RWPE1 (cell line): ENCODE measurements around the gene CCDC150.

ENCODE experiments used
- CTCF ChIA-PET: fragments of 350-600 bp; sonication (Branson Sonifier 250); formaldehyde crosslinking; extraction: SDS; loops from one replicate; lab custom pipeline; 2021; lab: Yijun Ruan, JAX
- POLR2A ChIA-PET: fragments of 400-600 bp; formaldehyde crosslinking; extraction: SDS; loops from one replicate; lab custom pipeline; 2020; ENCODE audit warnings: antibody characterized with exemption; ENCODE audit not compliant: low non-redundant PET; lab: Yijun Ruan, JAX
- DNase-seq: peaks from one replicate; pipeline ENCODE4 v3.0.0; 2012; ENCODE audit warnings: low spot score
- H3K27ac ChIP-seq: fragments of 450-650 bp; 2 replicates; pipeline ENCODE4 v1.5.1; 2017
- TF ChIP-seq, protein P1 (sequence below): fragments of 450-650 bp; conservative IDR thresholded peaks from 2 replicates; pipeline ENCODE4 v1.5.1; 2017; ENCODE audit warnings: low read depth, mild to moderate bottlenecking

Gene CCDC150

DNA sequence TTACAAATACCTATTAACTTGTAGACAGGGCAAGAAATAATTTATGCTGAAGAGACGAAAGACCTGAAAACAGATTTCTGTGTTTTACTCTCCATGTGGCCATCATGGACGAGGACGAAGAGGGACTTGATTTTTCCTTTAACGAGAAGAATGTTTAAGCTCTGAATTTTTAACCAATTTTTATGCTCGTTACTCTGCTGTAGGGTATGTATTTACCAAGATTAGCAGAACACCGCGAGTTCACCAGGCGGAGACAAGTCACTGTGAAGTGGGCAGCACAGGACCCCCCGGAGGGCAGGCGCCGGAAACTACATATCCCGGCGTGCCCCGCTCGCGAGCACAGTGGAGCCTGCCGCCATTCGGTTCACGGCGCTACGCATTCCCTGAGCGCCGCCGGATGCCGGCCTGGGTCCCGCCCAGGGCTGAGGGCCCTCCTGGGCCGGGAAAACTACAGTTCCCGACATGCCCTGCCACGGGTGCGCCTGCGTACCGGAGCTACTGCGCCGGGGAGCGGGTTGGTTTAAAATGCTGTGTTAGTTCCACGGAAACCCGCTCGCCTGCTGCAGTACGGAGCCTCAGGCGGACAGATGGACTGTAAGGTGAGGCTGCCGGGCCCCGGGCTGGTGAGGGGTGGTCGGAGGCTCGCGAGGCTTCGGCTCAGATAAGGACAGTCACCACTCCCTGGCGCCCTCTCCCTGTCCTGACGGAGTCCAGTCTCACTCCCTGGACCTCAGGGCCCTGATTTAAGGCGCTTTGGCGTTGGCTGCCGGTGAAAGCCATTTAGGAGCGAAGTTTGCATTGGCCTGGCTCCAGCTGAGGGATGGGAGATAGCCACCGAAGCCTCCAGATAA is at the start of gene CCDC150:
Gene CCDC150 (plus strand): TSS at position 536 of the 851 bp plus-strand sequence. CDS start 52 bp downstream, at position 588.
- CTCF ChIA-PET: interaction anchor here (0.6 to 0.7 kb wide), 3 partner anchors 44 to 826 kb away, joined by 3 read pairs; no protein-coding TSS in a partner anchor
- POLR2A ChIA-PET: interaction anchor here (1.1 kb wide), 1 partner anchor 38 kb away, joined by 3 read pairs; no protein-coding TSS in a partner anchor
- peak within 1 kb of the TSS; percentile 78 for H3K27ac ChIP-seq
- TF ChIP-seq, protein P1, sequence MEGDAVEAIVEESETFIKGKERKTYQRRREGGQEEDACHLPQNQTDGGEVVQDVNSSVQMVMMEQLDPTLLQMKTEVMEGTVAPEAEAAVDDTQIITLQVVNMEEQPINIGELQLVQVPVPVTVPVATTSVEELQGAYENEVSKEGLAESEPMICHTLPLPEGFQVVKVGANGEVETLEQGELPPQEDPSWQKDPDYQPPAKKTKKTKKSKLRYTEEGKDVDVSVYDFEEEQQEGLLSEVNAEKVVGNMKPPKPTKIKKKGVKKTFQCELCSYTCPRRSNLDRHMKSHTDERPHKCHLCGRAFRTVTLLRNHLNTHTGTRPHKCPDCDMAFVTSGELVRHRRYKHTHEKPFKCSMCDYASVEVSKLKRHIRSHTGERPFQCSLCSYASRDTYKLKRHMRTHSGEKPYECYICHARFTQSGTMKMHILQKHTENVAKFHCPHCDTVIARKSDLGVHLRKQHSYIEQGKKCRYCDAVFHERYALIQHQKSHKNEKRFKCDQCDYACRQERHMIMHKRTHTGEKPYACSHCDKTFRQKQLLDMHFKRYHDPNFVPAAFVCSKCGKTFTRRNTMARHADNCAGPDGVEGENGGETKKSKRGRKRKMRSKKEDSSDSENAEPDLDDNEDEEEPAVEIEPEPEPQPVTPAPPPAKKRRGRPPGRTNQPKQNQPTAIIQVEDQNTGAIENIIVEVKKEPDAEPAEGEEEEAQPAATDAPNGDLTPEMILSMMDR: no peak
- peak; percentile 96 for DNase-seq

DNA sequence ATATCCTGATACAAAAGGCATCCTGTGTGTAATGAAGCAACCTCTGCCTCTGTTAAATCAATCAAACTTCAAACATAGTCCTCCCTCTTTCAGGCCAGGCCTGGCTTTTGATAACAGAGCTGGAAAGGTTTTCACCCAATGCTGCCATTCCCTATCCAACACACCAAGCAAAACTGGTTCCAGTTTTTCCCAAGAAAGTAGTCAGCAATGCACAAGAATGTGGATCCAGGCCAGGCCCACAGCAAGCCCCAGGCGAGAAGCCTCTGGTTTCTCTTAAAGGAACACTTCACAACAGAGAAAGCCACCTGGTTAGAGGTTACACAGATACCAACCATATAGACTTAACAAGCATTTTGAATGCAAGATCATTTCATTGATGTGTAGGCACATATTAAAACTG is 49.2 kb upstream of the CCDC150 start:
- H3K27ac ChIP-seq: no peak overlapping the region
- TF ChIP-seq, protein P1: no peak
- POLR2A ChIA-PET: no interaction called here
- DNase-seq: no peak
- CTCF ChIA-PET: no interaction called here

DNA sequence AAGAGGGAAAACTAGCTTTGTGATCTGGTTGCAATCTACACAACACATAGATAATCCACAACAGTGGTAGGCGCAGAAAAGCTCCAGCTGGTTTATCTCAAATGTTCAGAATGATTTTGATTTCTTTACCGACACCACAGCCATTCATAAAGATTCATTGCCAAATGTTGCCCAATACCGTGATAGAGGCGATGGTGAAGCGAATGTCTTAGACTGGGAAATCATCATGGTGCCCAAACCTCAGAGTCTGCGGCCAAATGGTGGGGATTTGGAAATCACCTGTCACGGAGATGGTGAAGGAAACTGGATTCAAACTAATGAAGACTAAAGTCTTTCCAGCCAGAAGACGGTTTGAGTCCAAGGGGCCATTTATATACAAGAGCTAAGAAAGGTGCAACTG is 48.5 kb upstream of the CCDC150 start:
- TF ChIP-seq, protein P1: no peak
- CTCF ChIA-PET: interaction anchor here (0.6 kb wide), 2 partner anchors 17 to 179 kb away, joined by 3 to 4 read pairs; no protein-coding TSS in a partner anchor
- POLR2A ChIA-PET: no interaction called here
- DNase-seq: no peak
- H3K27ac ChIP-seq: no peak overlapping the region

DNA sequence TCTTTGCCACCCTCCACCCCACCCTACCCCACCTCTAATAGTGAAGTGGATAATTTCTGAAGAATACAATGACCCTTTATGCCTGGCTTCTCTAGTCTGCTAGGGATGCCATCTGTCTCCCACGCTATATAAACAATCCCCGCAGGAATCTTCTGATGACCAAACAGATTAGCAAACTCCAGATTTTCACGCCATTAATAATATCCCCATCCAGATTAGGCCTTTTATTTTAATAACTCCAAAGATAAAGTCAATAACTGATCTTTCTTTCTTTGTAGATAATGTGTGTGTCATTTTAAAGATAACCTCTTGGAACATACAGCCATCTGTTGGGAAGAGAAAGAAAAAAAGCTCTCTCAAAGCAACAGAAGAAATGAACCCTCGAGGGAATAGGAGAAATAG is 47.9 kb upstream of the CCDC150 start:
- DNase-seq: no peak
- ChIA-PET CTCF (interaction anchor here (0.6 to 0.7 kb wide), 3 partner anchors 18 to 179 kb away, joined by 3 to 4 read pairs (median 3); no protein-coding TSS in a partner anchor), POLR2A (no interaction called here)
- TF ChIP-seq, protein P1: no peak
- H3K27ac ChIP-seq: no peak overlapping the region

DNA sequence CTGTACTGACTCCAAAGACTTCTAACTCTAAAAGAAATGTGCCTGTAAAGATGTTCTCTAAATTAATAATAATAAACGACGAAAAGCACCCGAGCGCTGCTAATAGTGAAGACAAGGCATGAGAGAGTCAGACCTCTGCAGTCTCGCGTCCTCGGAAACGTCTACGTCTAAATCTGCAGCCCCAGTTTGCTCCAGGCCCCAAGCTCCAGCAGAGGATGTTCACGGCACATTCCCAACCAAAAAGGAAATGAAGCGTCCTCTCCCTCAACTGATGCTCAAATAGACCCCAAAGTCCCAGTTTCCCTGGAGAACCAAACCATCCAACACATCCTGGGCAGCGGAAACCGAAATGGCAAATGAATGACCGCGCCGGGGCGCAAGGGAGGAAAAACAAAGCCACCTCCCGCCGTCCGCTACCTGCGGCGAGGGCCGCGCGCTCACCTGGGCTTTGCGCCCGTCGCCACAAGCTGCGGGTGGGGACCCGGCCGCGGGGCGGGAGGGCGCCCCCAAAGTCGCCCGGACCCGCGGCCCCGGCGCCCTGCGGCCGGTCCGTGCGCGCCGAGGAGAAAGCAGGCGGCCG is 47.1 kb upstream of the CCDC150 start:
- TF ChIP-seq, protein P1: peak; percentile 53; the same call in 1 of the 2 replicates
- ChIA-PET POLR2A (interaction anchor here (0.5 kb wide), 1 partner anchor 27 kb away, joined by 8 read pairs; no protein-coding TSS in a partner anchor), CTCF (interaction anchor here (0.6 to 0.8 kb wide), 4 partner anchors 39 to 140 kb away, joined by 3 to 4 read pairs (median 4); no protein-coding TSS in a partner anchor)
- DNase-seq: peak; percentile 19
- peak overlapping the region; percentile 77 for H3K27ac ChIP-seq
